GM21360 (cell line): ENCODE data around the gene CTU2.

Source experiments
- ATAC-seq: cut with Tn5 transposase; IDR thresholded peaks from one replicate; pipeline ENCODE4 v1.9.1; 2021; ENCODE audit warnings: mild to moderate bottlenecking, moderate library complexity; ENCODE audit not compliant: unreplicated experiment

CTU2 gene

DNA sequence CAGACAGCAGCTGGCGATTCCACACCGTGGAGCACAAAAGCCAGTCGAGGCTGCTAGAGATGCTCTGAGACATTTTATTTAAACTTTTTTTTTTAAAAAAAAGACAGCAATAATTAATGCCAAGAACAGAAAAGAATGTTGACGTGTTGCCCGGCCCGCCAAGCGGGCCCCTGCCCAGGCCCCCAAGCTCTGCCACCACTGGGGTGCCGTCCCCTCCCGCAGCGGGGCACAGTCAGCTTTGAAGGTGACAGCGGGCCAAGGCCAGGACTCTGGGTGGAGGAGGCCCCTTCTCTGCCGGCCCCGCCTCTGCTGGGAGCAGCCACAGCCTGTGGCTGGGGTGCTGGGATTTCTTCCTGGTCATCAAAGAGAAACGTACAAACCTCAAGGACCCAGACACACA lies 9.9 kb upstream of the CTU2 start:
- ATAC-seq = no peak

DNA sequence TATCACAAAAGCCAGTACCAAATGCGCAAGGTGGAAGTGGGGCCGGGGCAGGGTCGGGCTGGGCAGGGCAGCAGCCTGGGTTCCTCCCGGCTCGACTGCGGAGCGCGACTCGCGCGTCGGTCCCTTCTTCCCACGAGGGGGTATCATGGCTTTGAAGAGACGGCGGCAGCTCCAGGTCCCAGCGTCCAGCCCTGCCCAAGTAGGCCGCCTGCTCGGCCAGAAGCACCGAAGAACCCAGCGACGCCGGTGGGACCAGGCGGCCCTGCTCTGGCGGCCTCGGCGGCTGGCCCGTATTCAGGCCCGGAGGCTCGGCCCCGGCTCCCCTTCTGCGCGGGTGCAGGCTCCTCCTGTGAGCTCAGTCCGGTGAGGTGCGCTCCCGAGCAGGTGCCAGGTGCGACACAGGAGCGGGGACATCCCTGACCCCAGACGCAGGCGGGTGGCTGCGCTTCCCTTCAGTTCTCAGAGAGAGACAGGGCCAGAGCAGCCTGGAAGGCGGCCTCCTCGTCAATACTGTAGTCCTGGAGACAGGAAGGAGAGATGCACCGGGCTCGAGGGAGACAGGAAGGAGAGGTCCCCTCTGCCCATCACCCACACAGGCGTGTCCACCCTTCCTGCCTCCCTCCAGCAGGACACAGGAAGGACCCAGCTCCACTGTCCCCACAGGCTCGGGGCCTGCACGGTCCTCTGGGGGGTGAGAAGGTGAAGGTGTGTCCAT lies 9.0 kb upstream of the CTU2 start:
- ATAC-seq = no peak

GRCh38 chr16:88697831-88698615 lies 8.3 kb upstream of the CTU2 start:
- no peak for ATAC-seq

- no peak for ATAC-seq
These were observed 7.7 kb upstream of the CTU2 start for GRCh38 chr16:88698646-88699045.

GRCh38 chr16:88699180-88699579 lies 7.1 kb upstream of the CTU2 start:
- no peak for ATAC-seq

DNA sequence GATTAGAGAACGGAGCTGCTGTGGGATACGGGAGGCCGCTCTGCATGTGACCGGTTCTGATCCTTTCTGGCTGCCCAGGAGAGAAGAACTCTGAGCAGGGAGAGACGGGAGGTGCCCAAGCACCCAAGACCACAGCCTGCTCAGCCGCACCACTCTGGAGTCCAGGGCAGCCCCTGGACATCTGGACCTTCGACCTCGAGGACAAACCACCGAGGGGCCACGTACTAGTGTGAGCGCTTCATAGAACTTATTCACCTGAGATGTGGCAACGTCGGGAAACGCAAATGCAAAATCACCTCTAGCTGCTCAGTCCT lies 6.0 kb upstream of the CTU2 start:
- no peak for ATAC-seq

GRCh38 chr16:88700636-88701482 lies 5.4 kb upstream of the CTU2 start:
- ATAC-seq = peak; percentile 42

GRCh38 chr16:88701581-88702370 lies 4.5 kb upstream of the CTU2 start:
- ATAC-seq = no peak

GRCh38 chr16:88702371-88703210 lies 3.7 kb upstream of the CTU2 start:
- ATAC-seq = no peak

- no peak for ATAC-seq
These were observed 2.6 kb upstream of the CTU2 start for GRCh38 chr16:88703486-88704309.

- ATAC-seq = no peak
These were observed 1.1 kb upstream of the CTU2 start for GRCh38 chr16:88705076-88705684.

GRCh38 chr16:88705801-88706228 lies 488 bp upstream of the CTU2 start:
- peak; percentile 14 for ATAC-seq

DNA sequence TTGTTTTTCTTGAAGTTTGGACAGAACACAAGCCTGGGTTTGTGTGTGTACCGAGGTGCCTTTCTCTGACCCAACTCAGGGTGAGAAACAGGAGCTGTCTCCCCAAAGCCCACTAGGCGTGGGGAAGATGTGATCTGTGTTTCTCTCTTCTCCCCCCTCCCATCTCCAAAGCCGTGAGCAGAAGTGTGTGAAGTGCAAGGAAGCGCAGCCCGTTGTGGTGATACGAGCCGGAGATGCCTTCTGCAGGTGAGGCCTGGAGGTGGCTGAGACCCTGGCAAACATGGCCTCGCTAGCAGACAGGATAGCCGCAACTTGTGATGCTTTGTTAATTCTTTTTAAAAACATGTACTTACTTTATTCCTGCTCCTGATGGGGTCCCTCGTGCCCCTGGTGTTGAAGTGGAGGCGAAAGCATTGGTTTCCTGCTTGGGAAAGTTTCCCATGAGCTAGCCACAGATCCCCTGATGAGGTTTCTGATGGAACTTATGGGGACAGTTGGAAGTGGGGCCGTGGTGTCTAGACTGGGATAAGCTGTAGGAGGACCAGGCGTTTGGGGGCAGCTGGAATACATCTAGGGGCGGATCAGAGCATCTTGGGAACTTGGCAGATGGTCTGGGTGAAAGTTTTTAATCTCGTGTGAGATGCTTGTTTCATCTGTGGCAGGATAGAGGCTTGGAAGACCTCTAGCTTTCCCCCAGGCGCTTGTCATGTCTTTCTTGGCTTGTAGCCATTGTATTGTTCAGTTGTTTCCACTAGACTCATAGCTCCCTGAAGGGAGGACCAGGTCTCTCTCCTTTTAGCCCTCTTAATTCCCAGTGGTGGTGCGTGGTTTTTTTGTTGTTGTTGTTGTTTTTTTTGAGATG lies 893 bp downstream of the CTU2 start:
- no peak for ATAC-seq

- ATAC-seq = no peak
These were observed 4.3 kb downstream of the CTU2 start for GRCh38 chr16:88710556-88710955.

- no peak for ATAC-seq
These were observed 5.5 kb downstream of the CTU2 start for GRCh38 chr16:88711750-88712340.

DNA sequence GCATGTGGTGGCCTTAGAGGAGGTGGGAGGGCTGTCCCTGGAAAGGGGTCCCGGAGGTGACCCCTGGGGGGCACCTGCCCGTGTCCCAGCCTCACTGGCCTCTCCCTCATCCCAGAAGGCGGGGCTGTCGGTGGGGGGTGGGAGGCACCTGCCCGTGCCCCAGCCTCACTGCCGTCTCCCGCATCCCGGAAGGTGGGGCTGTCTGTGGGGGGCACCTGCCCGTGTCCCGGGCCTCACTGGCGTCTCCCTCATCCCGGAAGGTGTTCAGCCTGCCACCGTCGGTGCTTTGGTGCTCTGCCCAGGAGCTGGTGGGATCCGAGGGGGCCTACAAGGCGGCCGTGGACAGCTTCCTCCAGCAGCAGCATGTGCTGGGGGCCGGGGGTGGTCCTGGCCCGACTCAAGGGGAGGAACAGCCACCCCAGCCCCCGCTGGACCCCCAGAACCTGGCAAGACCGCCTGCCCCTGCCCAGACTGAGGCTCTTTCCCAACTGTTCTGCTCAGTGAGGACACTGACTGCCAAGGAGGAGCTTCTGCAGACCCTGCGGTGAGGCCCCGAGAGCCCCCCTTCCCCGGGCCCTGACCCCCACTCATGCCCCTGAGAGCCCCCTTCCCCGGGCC lies 6.2 kb downstream of the CTU2 start:
- no peak for ATAC-seq

DNA sequence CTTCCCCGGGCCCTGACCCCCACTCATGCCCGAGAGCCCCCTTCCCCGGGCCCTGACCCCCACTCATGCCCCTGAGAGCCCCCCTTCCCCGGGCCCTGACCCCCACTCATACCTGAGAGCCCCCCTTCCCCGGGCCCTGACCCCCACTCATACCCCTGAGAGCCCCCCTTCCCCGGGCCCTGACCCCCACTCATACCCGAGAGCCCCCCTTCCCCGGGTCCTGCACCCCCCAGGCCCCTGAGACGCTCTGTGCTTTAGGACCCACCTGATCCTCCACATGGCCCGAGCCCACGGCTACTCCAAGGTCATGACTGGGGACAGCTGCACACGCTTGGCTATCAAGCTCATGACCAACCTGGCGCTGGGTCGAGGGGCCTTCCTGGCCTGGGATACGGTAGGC lies 6.8 kb downstream of the CTU2 start:
- no peak for ATAC-seq
